ENCODE data around the gene TMEM69. TPM values are rescaled to one million over a fixed set of nuclear protein-coding genes. Genes with fewer than 3 reads are reported as not detected.

The TMEM69 gene
- polyA plus RNA-seq, 1 donor, result 42.7 TPM

GRCh38 chr1:45658171-45658570 is 29.8 kb upstream of the TMEM69 start:
- Histone ChIP-seq H3K9me3 (ENCODE audit: control insufficient read depth, low read depth, low read length) (no peaks in the 10 kb centered on the region), H3K27ac (ENCODE audit: low read length) (peak overlapping the region; percentile 40), H3K4me3 (ENCODE audit: low read length) (no peak overlapping the region), H3K27me3 (ENCODE audit: control insufficient read depth, insufficient read depth, low read length) (no peaks in the 10 kb centered on the region), H3K4me1 (ENCODE audit: control insufficient read depth, insufficient read depth, low read length) (peaks cover 19% of the 10 kb centered on the region), H3K36me3 (ENCODE audit: control insufficient read depth, insufficient read depth, low read length) (peaks cover 62% of the 10 kb centered on the region)
- DNase-seq, result peak; percentile 49 to 84
- WGBS (ENCODE audit: insufficient coverage, low lambda C conversion rate), result 10% methylated on average over 1 of the region's 2 CpGs

GRCh38 chr1:45659222-45659621 is 28.8 kb upstream of the TMEM69 start:
- WGBS (ENCODE audit: insufficient coverage, low lambda C conversion rate), result no CpG with 5 or more reads among the region's 2 CpGs
- H3K36me3 ChIP-seq (ENCODE audit: control insufficient read depth, insufficient read depth, low read length), result peaks cover 56% of the 10 kb centered on the region
- no peak overlapping the region for H3K4me3 ChIP-seq (ENCODE audit: low read length)
- no peaks in the 10 kb centered on the region for H3K9me3 ChIP-seq (ENCODE audit: control insufficient read depth, low read depth, low read length)
- no peaks in the 10 kb centered on the region for H3K27me3 ChIP-seq (ENCODE audit: control insufficient read depth, insufficient read depth, low read length)
- no peak overlapping the region for H3K27ac ChIP-seq (ENCODE audit: low read length)
- H3K4me1 ChIP-seq (ENCODE audit: control insufficient read depth, insufficient read depth, low read length), result peaks cover 19% of the 10 kb centered on the region
- no peak for DNase-seq

GRCh38 chr1:45660336-45660735 is 27.6 kb upstream of the TMEM69 start:
- H3K9me3 ChIP-seq (ENCODE audit: control insufficient read depth, low read depth, low read length), result no peaks in the 10 kb centered on the region
- H3K27me3 ChIP-seq (ENCODE audit: control insufficient read depth, insufficient read depth, low read length), result no peaks in the 10 kb centered on the region
- 80% methylated on average over 1 of the region's 2 CpGs for WGBS (ENCODE audit: insufficient coverage, low lambda C conversion rate)
- H3K4me1 ChIP-seq (ENCODE audit: control insufficient read depth, insufficient read depth, low read length), result peaks cover 19% of the 10 kb centered on the region
- no peak overlapping the region for H3K4me3 ChIP-seq (ENCODE audit: low read length)
- H3K36me3 ChIP-seq (ENCODE audit: control insufficient read depth, insufficient read depth, low read length), result peaks cover 46% of the 10 kb centered on the region
- no peak overlapping the region for H3K27ac ChIP-seq (ENCODE audit: low read length)
- no peak for DNase-seq

GRCh38 chr1:45666836-45667235 is 21.1 kb upstream of the TMEM69 start:
- Histone ChIP-seq H3K27me3 (ENCODE audit: control insufficient read depth, insufficient read depth, low read length) (no peaks in the 10 kb centered on the region), H3K36me3 (ENCODE audit: control insufficient read depth, insufficient read depth, low read length) (no peaks in the 10 kb centered on the region), H3K4me3 (ENCODE audit: low read length) (no peak overlapping the region), H3K27ac (ENCODE audit: low read length) (no peak overlapping the region), H3K4me1 (ENCODE audit: control insufficient read depth, insufficient read depth, low read length) (no peaks in the 10 kb centered on the region), H3K9me3 (ENCODE audit: control insufficient read depth, low read depth, low read length) (no peaks in the 10 kb centered on the region)
- 100% methylated on average over 1 of the region's 2 CpGs for WGBS (ENCODE audit: insufficient coverage, low lambda C conversion rate)
- DNase-seq, result no peak

- Histone ChIP-seq H3K36me3 (ENCODE audit: control insufficient read depth, insufficient read depth, low read length) (no peaks in the 10 kb centered on the region), H3K9me3 (ENCODE audit: control insufficient read depth, low read depth, low read length) (no peaks in the 10 kb centered on the region), H3K27ac (ENCODE audit: low read length) (no peak overlapping the region), H3K4me3 (ENCODE audit: low read length) (no peak overlapping the region), H3K4me1 (ENCODE audit: control insufficient read depth, insufficient read depth, low read length) (no peaks in the 10 kb centered on the region), H3K27me3 (ENCODE audit: control insufficient read depth, insufficient read depth, low read length) (no peaks in the 10 kb centered on the region)
- 83% methylated on average over 1 of the region's 8 CpGs for WGBS (ENCODE audit: insufficient coverage, low lambda C conversion rate)
- no peak for DNase-seq
Observed at GRCh38 chr1:45667321-45668111, 20.5 kb upstream of the TMEM69 start.

GRCh38 chr1:45668526-45668925 is 19.5 kb upstream of the TMEM69 start:
- H3K4me1 ChIP-seq (ENCODE audit: control insufficient read depth, insufficient read depth, low read length), result no peaks in the 10 kb centered on the region
- WGBS (ENCODE audit: insufficient coverage, low lambda C conversion rate), result no CpG with 5 or more reads among the region's 4 CpGs

GRCh38 chr1:45669379-45669778 is 18.6 kb upstream of the TMEM69 start:
- Histone ChIP-seq H3K27me3 (ENCODE audit: control insufficient read depth, insufficient read depth, low read length) (no peaks in the 10 kb centered on the region), H3K9me3 (ENCODE audit: control insufficient read depth, low read depth, low read length) (no peaks in the 10 kb centered on the region), H3K36me3 (ENCODE audit: control insufficient read depth, insufficient read depth, low read length) (no peaks in the 10 kb centered on the region), H3K4me3 (ENCODE audit: low read length) (no peak overlapping the region), H3K27ac (ENCODE audit: low read length) (no peak overlapping the region), H3K4me1 (ENCODE audit: control insufficient read depth, insufficient read depth, low read length) (no peaks in the 10 kb centered on the region)
- WGBS (ENCODE audit: insufficient coverage, low lambda C conversion rate), result no CpG with 5 or more reads among the region's 1 CpG
- DNase-seq, result no peak

More at GRCh38 chr1:45668526-45668925, 19.5 kb upstream of the TMEM69 start:
- no peaks in the 10 kb centered on the region for H3K9me3 ChIP-seq (ENCODE audit: control insufficient read depth, low read depth, low read length)
- no peak overlapping the region for H3K4me3 ChIP-seq (ENCODE audit: low read length)
- H3K27me3 ChIP-seq (ENCODE audit: control insufficient read depth, insufficient read depth, low read length), result no peaks in the 10 kb centered on the region
- H3K36me3 ChIP-seq (ENCODE audit: control insufficient read depth, insufficient read depth, low read length), result no peaks in the 10 kb centered on the region
- H3K27ac ChIP-seq (ENCODE audit: low read length), result no peak overlapping the region
- no peak for DNase-seq

- Histone ChIP-seq H3K4me1 (ENCODE audit: control insufficient read depth, insufficient read depth, low read length) (no peaks in the 10 kb centered on the region), H3K36me3 (ENCODE audit: control insufficient read depth, insufficient read depth, low read length) (no peaks in the 10 kb centered on the region), H3K27me3 (ENCODE audit: control insufficient read depth, insufficient read depth, low read length) (no peaks in the 10 kb centered on the region), H3K27ac (ENCODE audit: low read length) (no peak overlapping the region), H3K4me3 (ENCODE audit: low read length) (no peak overlapping the region), H3K9me3 (ENCODE audit: control insufficient read depth, low read depth, low read length) (no peaks in the 10 kb centered on the region)
- WGBS (ENCODE audit: insufficient coverage, low lambda C conversion rate), result 82% methylated on average over 4 of the region's 6 CpGs
- no peak for DNase-seq
Observed at GRCh38 chr1:45669859-45670655, 17.9 kb upstream of the TMEM69 start.

- Histone ChIP-seq H3K27ac (ENCODE audit: low read length) (no peak overlapping the region), H3K9me3 (ENCODE audit: control insufficient read depth, low read depth, low read length) (no peaks in the 10 kb centered on the region), H3K36me3 (ENCODE audit: control insufficient read depth, insufficient read depth, low read length) (no peaks in the 10 kb centered on the region), H3K4me1 (ENCODE audit: control insufficient read depth, insufficient read depth, low read length) (peaks cover 4% of the 10 kb centered on the region), H3K4me3 (ENCODE audit: low read length) (no peak overlapping the region), H3K27me3 (ENCODE audit: control insufficient read depth, insufficient read depth, low read length) (no peaks in the 10 kb centered on the region)
- no CpG with 5 or more reads among the region's 4 CpGs for WGBS (ENCODE audit: insufficient coverage, low lambda C conversion rate)
- no peak for DNase-seq
Observed at GRCh38 chr1:45673956-45674355, 14.0 kb upstream of the TMEM69 start.

- peaks cover 2% of the 10 kb centered on the region for H3K36me3 ChIP-seq (ENCODE audit: control insufficient read depth, insufficient read depth, low read length)
- no peak overlapping the region for H3K27ac ChIP-seq (ENCODE audit: low read length)
- peaks cover 4% of the 10 kb centered on the region for H3K4me1 ChIP-seq (ENCODE audit: control insufficient read depth, insufficient read depth, low read length)
- DNase-seq, result peak in 1 of 2 donors; percentile 35
- no peak overlapping the region for H3K4me3 ChIP-seq (ENCODE audit: low read length)
- WGBS (ENCODE audit: insufficient coverage, low lambda C conversion rate), result no CpG with 5 or more reads among the region's 5 CpGs
- H3K9me3 ChIP-seq (ENCODE audit: control insufficient read depth, low read depth, low read length), result no peaks in the 10 kb centered on the region
- no peaks in the 10 kb centered on the region for H3K27me3 ChIP-seq (ENCODE audit: control insufficient read depth, insufficient read depth, low read length)
Observed at GRCh38 chr1:45674478-45674877, 13.5 kb upstream of the TMEM69 start.
